Keratinocyte (primary cell): ENCODE data around the gene ANKRD18A. TPM values are rescaled to one million over a fixed set of nuclear protein-coding genes. Genes with fewer than 3 reads are reported as not detected.

Experiments
- DNase-seq: peaks from one replicate; pipeline ENCODE4 v3.0.0-alpha.2; 2011; ENCODE audit warnings: low read depth, missing footprints, low spot score
- FAIRE-seq: peaks from 2 replicates; lab custom pipeline; 2011; peaks lifted over from hg19 to GRCh38; lab: Jason Lieb, UNC
- H2AFZ ChIP-seq: 2 replicates; pipeline ENCODE4 v1.6.0; 2012; ENCODE audit warnings: low read length, control low read depth, inconsistent platforms; ENCODE audit not compliant: control insufficient read depth
- H3K27ac ChIP-seq: 2 replicates; pipeline ENCODE4 v1.5.1; 2011; ENCODE audit warnings: low read length; ENCODE audit not compliant: control insufficient read depth, insufficient read depth
- H3K27me3 ChIP-seq: 3 replicates; pipeline ENCODE4 v1.6.0; 2011; ENCODE audit warnings: low read length; ENCODE audit not compliant: control insufficient read depth, insufficient read depth; ENCODE audit errors: extremely low read depth
- H3K36me3 ChIP-seq, 2 experiments: 2 replicates in 1 of 2; 3 replicates in 1 of 2; pipeline ENCODE4 v1.5.1; 2011; ENCODE audit warnings: low read length in 2 of 2, mild to moderate bottlenecking in 1 of 2; ENCODE audit not compliant: control insufficient read depth in 2 of 2, insufficient read depth in 2 of 2; ENCODE audit errors: extremely low read depth in 1 of 2
- H3K4me1 ChIP-seq: 3 replicates; pipeline ENCODE4 v1.5.1; 2011; ENCODE audit warnings: low read length; ENCODE audit not compliant: control insufficient read depth, insufficient read depth; ENCODE audit errors: extremely low read depth
- H3K4me2 ChIP-seq: 3 replicates; pipeline ENCODE4 v1.6.0; 2011; ENCODE audit warnings: low read depth, low read length; ENCODE audit not compliant: control insufficient read depth, insufficient read depth; ENCODE audit errors: extremely low read depth
- H3K4me3 ChIP-seq, 3 experiments: fragments of 200-600 bp in 1 of 3; sonication (generic) in 1 of 3; 2 replicates in 2 of 3; 3 replicates in 1 of 3; pipeline ENCODE4 v1.5.1; 2011 to 2016; ENCODE audit warnings: low read length in 3 of 3, mild to moderate bottlenecking in 3 of 3, control low read depth in 2 of 3, inconsistent platforms in 1 of 3, low read depth in 1 of 3, mixed read lengths in 1 of 3, mixed run types in 1 of 3, moderate library complexity in 1 of 3; ENCODE audit not compliant: control insufficient read depth in 2 of 3, insufficient read depth in 2 of 3; ENCODE audit errors: extremely low read depth in 1 of 3
- H3K79me2 ChIP-seq: 2 replicates; pipeline ENCODE4 v1.6.0; 2012; ENCODE audit warnings: low read length; ENCODE audit not compliant: control insufficient read depth, insufficient read depth
- H3K9ac ChIP-seq: 3 replicates; pipeline ENCODE4 v1.6.0; 2011; ENCODE audit warnings: low read length; ENCODE audit not compliant: control insufficient read depth, insufficient read depth; ENCODE audit errors: extremely low read depth
- H3K9me1 ChIP-seq: 3 replicates; pipeline ENCODE4 v1.6.0; 2011; ENCODE audit warnings: low read length; ENCODE audit not compliant: control insufficient read depth, insufficient read depth; ENCODE audit errors: extremely low read depth
- H3K9me3 ChIP-seq: 2 replicates; pipeline ENCODE4 v1.5.1; 2012; ENCODE audit warnings: low read depth, low read length; ENCODE audit not compliant: control insufficient read depth
- H4K20me1 ChIP-seq: 3 replicates; pipeline ENCODE4 v1.6.0; 2011; ENCODE audit warnings: low read length; ENCODE audit not compliant: control insufficient read depth, insufficient read depth; ENCODE audit errors: extremely low read depth
- CTCF ChIP-seq, 3 experiments: IDR thresholded peaks in 1 of 3; conservative IDR thresholded peaks in 1 of 3; optimal IDR thresholded peaks in 1 of 3; 2 replicates in 2 of 3; 3 replicates in 1 of 3; pipeline versions ENCODE3 to v1.5.1; 2011; ENCODE audit warnings: low read length in 3 of 3, mild to moderate bottlenecking in 3 of 3, moderate library complexity in 2 of 3, control low read depth in 1 of 3, inconsistent platforms in 1 of 3; ENCODE audit not compliant: insufficient read depth in 2 of 3; ENCODE audit errors: extremely low read depth in 1 of 3
- EZH2 ChIP-seq: IDR thresholded peaks from one replicate; pipeline ENCODE4 v1.6.1; 2012; ENCODE audit warnings: inconsistent platforms, mild to moderate bottlenecking, low read length, moderate library complexity
- dilution Hi-C: fragments of 300-500 bp; cut with MboI; formaldehyde crosslinking; loops from one replicate; pipeline ENCODE4 v1.7.0; 2020; ENCODE audit warnings: low sequenced_read_pairs; ENCODE audit not compliant: extremely low pct_ligation_motif_present
- polyA plus RNA-seq, 5 experiments: library from polyadenylated mRNA; depleted of rRNA in 3 of 5; stranded (reverse) in 3 of 5; stranded (forward) in 1 of 5; unstranded in 1 of 5; fragments of >200 nt; gene quantifications; 1 replicate in 1 of 5; 2 replicates in 3 of 5; 3 replicates in 1 of 5; pipeline versions ENCODE4 v1.2.1 to v1.2.3, GENCODE V29; 2011 to 2012; ENCODE audit warnings: missing spikeins in 2 of 5, low read depth in 1 of 5, low replicate concordance in 1 of 5

Gene ANKRD18A
- polyA plus RNA-seq, 1 donor (not counting 4 experiments of a cell fraction or from before 2014, with no cell fraction given) = 4.5 TPM

- peaks cover 3% of the 10 kb centered on the region for H3K27me3 ChIP-seq
- no peaks in the 10 kb centered on the region for H3K79me2 ChIP-seq
- no peak overlapping the region for H2AFZ ChIP-seq
- no peaks in the 10 kb centered on the region for H3K4me1 ChIP-seq
- no peaks in the 10 kb centered on the region for H3K36me3 ChIP-seq
- FAIRE-seq (no peak), DNase-seq (no peak)
- H3K9ac ChIP-seq = no peak overlapping the region
- H3K4me2 ChIP-seq = no peak overlapping the region
- H3K9me1 ChIP-seq = no peaks in the 10 kb centered on the region
- no peaks in the 10 kb centered on the region for H3K9me3 ChIP-seq
- no peak for TF ChIP-seq CTCF (optimal IDR thresholded peaks at IDR 0.05 in 1 of 3, IDR thresholded peaks at IDR 0.05 in 1 of 3, conservative IDR thresholded peaks at IDR 0.05 in 1 of 3; ENCODE audit: extremely low read depth in 1 of 3, insufficient read depth in 2 of 3, low read length in 3 of 3)
- no peak for TF ChIP-seq EZH2
- no peak overlapping the region for H3K4me3 ChIP-seq
- dilution Hi-C loops = no loop called here
- no peaks in the 10 kb centered on the region for H4K20me1 ChIP-seq
- no peak overlapping the region for H3K27ac ChIP-seq
Measured at GRCh38 chr9:38650564-38650963, 30.2 kb upstream of the ANKRD18A start.

- no peaks in the 10 kb centered on the region for H4K20me1 ChIP-seq
- TF ChIP-seq CTCF (optimal IDR thresholded peaks at IDR 0.05 in 1 of 3, IDR thresholded peaks at IDR 0.05 in 1 of 3, conservative IDR thresholded peaks at IDR 0.05 in 1 of 3; ENCODE audit: extremely low read depth in 1 of 3, insufficient read depth in 2 of 3, low read length in 3 of 3) (no peak), EZH2 (no peak)
- no peak overlapping the region for H3K4me2 ChIP-seq
- H2AFZ ChIP-seq = no peak overlapping the region
- no peak overlapping the region for H3K27ac ChIP-seq
- H3K4me1 ChIP-seq = no peaks in the 10 kb centered on the region
- no peak overlapping the region for H3K4me3 ChIP-seq
- DNase-seq (no peak), FAIRE-seq (no peak)
- H3K9me1 ChIP-seq = no peaks in the 10 kb centered on the region
- no peaks in the 10 kb centered on the region for H3K9me3 ChIP-seq
- no peaks in the 10 kb centered on the region for H3K27me3 ChIP-seq
- no peak overlapping the region for H3K9ac ChIP-seq
- no peaks in the 10 kb centered on the region for H3K79me2 ChIP-seq
- H3K36me3 ChIP-seq = no peaks in the 10 kb centered on the region
- dilution Hi-C loops = no loop called here
Measured at GRCh38 chr9:38649731-38650363, 29.5 kb upstream of the ANKRD18A start.
